Kidney (tissue), 14 donors: Measurements from ENCODE around the gene KRT77. TPM values are rescaled to one million over a fixed set of nuclear protein-coding genes. Genes with fewer than 3 reads are reported as not detected.

Experiments
- DNase-seq, 5 donors: peaks; one replicate each; pipeline ENCODE4 v3.0.0-alpha.2; 2013 to 2020
- FAIRE-seq: peaks from 2 replicates; lab custom pipeline; 2012; peaks lifted over from hg19 to GRCh38; lab: Jason Lieb, UNC
- H3K27ac ChIP-seq, 2 donors: one replicate each; pipeline ENCODE4 v1.7.0; 2013; ENCODE audit warnings: low read depth in 2 of 2, low read length in 2 of 2, inconsistent platforms in 1 of 2
- H3K27me3 ChIP-seq: one replicate; pipeline ENCODE4 v1.7.1; 2013; ENCODE audit warnings: low read length, inconsistent platforms; ENCODE audit not compliant: control insufficient read depth, insufficient read depth
- H3K36me3 ChIP-seq, 3 donors: one replicate each; pipeline versions ENCODE4 v1.7.0 to v1.7.1; 2013; ENCODE audit warnings: low read length in 3 of 3, control low read depth in 1 of 3, inconsistent platforms in 1 of 3; ENCODE audit not compliant: insufficient read depth in 3 of 3, control insufficient read depth in 2 of 3
- H3K4me1 ChIP-seq, 3 donors: one replicate each; pipeline versions ENCODE4 v1.7.0 to v1.7.1; 2013; ENCODE audit warnings: low read length in 3 of 3, inconsistent platforms in 1 of 3, low read depth in 1 of 3; ENCODE audit not compliant: control insufficient read depth in 2 of 3, insufficient read depth in 2 of 3
- H3K4me3 ChIP-seq, 3 donors: one replicate each; pipeline versions ENCODE4 v1.7.0 to v1.8.1; 2013; ENCODE audit warnings: low read length in 3 of 3, control low read depth in 1 of 3, inconsistent platforms in 1 of 3
- H3K9ac ChIP-seq, 3 donors: one replicate each; pipeline versions ENCODE4 v1.7.0 to v1.7.1; 2013; ENCODE audit warnings: low read length in 3 of 3, control low read depth in 1 of 3, inconsistent platforms in 1 of 3
- H3K9me3 ChIP-seq, 3 donors: one replicate each; pipeline versions ENCODE4 v1.7.0 to v1.7.1; 2013; ENCODE audit warnings: low read length in 3 of 3, control low read depth in 1 of 3, inconsistent platforms in 1 of 3; ENCODE audit not compliant: control insufficient read depth in 2 of 3, insufficient read depth in 1 of 3
- CTCF ChIP-seq: IDR thresholded peaks from 3 replicates; pipeline ENCODE4 v1.5.1; 2012; ENCODE audit warnings: mild to moderate bottlenecking, moderate library complexity, borderline replicate concordance; ENCODE audit not compliant: insufficient read depth; ENCODE audit errors: extremely low read depth
- intact Hi-C: fragments of 100-400 bp; cut with DNase I; formaldehyde crosslinking; loops from one replicate; pipeline ENCODE4 v1.11.1; 2022
- polyA plus RNA-seq: library from polyadenylated mRNA; stranded (reverse); fragments of 350-450 nt; fragmentation: Illumina TruSeq; extraction: RNeasy Lipid Tissue Mini Kit (QIAGEN cat#74804); gene quantifications from one replicate; pipeline ENCODE4 v1.2.3, GENCODE V29; 2014; ENCODE audit warnings: low read depth, low replicate concordance; ENCODE audit not compliant: insufficient read depth
- total RNA-seq: library from RNA; stranded (reverse); fragmentation: NEBNext Ultra II Directional; extraction: Animal tissue kit (Norgen Biotek cat#: 25700); gene quantifications from one replicate; pipeline ENCODE4 v1.2.1, GENCODE V29; 2021
- donor health status: control.
- donor health status: control.
- donor health status: control.
- donor health status: control.
- donor health status: control.
- donor health status: DM: yes; HTN: yes; CAD: no.
- donor health status: Normal renal cell carcinoma (clear cell type).

The KRT77 gene
- total and polyA plus RNA-seq, 2 donors from 2014 or later: not detected

DNA sequence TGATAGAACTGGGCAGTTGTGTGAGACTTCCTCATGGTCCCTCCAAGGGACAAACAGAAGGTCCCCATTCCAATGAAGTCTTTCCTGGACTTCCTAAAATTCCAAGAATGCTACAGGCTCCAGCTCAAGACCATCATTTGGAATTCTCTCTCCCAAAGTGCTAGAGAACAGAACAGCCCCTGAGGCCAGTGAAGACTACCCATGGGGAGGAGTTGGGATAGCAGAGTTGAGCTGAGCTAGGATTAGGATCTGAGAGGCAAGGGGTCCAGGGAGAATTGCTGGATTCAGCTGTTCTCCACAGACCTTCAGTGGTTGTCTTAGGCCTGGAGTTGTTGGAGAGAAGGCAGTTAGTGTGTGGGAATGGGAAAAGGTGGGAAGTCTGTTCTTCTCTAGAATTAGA, 33.9 kb downstream of the KRT77 start:
- no peak for TF ChIP-seq CTCF
- Histone ChIP-seq H3K4me1 (no peaks in the 10 kb centered on the region), H3K27me3 (no peaks in the 10 kb centered on the region), H3K27ac (no peak overlapping the region), H3K9me3 (no peaks in the 10 kb centered on the region), H3K9ac (no peak overlapping the region), H3K4me3 (no peak overlapping the region), H3K36me3 (no peaks in the 10 kb centered on the region)
- intact Hi-C loops: no loop called here
- DNase-seq (no peak), FAIRE-seq (no peak)

GRCh38 chr12:52667931-52668330, 35.4 kb downstream of the KRT77 start:
- Histone ChIP-seq H3K9ac (no peak overlapping the region), H3K36me3 (no peaks in the 10 kb centered on the region), H3K4me1 (no peaks in the 10 kb centered on the region), H3K9me3 (no peaks in the 10 kb centered on the region), H3K27me3 (no peaks in the 10 kb centered on the region), H3K4me3 (no peak overlapping the region), H3K27ac (no peak overlapping the region)
- FAIRE-seq (no peak), DNase-seq (no peak)
- intact Hi-C loops: no loop called here
- TF ChIP-seq CTCF: no peak

- Histone ChIP-seq H3K4me3 (no peak overlapping the region), H3K27ac (no peak overlapping the region), H3K36me3 (no peaks in the 10 kb centered on the region), H3K9ac (no peak overlapping the region), H3K27me3 (no peaks in the 10 kb centered on the region), H3K4me1 (no peaks in the 10 kb centered on the region), H3K9me3 (no peaks in the 10 kb centered on the region)
- intact Hi-C loops: no loop called here
- no peak for DNase-seq
- FAIRE-seq: no peak
- TF ChIP-seq CTCF: no peak
Measured at GRCh38 chr12:52667509-52667908, 35.8 kb downstream of the KRT77 start.

DNA sequence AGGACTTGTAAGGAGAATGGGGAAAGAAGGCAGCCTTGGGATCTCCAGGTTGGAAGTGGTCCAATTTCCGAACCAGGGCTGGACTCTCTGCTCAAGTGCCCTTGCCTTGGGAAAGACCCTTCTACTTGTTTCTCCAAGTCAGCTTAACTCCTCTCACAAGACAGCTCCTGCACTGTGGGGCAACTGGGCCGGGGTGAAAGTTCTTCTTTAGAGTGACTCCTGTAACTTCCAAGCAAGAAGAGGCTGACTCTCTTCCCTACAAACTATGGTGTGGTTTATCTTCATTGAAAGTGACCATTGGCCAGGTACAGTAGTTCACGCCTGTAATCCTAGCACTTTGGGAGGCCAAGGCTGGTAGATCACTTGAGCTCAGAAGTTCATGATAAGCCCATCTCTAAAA, 36.9 kb downstream of the KRT77 start:
- no peaks in the 10 kb centered on the region for H3K9me3 ChIP-seq
- H3K36me3 ChIP-seq: no peaks in the 10 kb centered on the region
- H3K4me1 ChIP-seq: no peaks in the 10 kb centered on the region
- no peak overlapping the region for H3K27ac ChIP-seq
- no peaks in the 10 kb centered on the region for H3K27me3 ChIP-seq
- no peak overlapping the region for H3K4me3 ChIP-seq
- no peak for DNase-seq
- TF ChIP-seq CTCF: no peak
- intact Hi-C loops: no loop called here
- no peak overlapping the region for H3K9ac ChIP-seq
- no peak for FAIRE-seq
